Measurements from ENCODE around the gene MADD.

DNA sequence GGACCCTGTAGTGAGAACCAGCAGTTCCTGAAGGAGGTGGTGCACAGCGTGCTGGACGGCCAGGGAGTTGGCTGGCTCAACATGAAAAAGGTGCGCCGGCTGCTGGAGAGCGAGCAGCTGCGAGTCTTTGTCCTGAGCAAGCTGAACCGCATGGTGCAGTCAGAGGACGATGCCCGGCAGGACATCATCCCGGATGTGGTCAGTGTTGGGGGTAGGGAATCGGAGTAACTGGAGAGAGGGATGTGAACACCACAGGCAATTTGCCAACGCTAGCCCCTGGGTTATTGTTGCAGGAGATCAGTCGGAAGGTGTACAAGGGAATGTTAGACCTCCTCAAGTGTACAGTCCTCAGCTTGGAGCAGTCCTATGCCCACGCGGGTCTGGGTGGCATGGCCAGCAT lies 19.9 kb downstream of the MADD start:
- TF ChIP-seq, protein P1, sequence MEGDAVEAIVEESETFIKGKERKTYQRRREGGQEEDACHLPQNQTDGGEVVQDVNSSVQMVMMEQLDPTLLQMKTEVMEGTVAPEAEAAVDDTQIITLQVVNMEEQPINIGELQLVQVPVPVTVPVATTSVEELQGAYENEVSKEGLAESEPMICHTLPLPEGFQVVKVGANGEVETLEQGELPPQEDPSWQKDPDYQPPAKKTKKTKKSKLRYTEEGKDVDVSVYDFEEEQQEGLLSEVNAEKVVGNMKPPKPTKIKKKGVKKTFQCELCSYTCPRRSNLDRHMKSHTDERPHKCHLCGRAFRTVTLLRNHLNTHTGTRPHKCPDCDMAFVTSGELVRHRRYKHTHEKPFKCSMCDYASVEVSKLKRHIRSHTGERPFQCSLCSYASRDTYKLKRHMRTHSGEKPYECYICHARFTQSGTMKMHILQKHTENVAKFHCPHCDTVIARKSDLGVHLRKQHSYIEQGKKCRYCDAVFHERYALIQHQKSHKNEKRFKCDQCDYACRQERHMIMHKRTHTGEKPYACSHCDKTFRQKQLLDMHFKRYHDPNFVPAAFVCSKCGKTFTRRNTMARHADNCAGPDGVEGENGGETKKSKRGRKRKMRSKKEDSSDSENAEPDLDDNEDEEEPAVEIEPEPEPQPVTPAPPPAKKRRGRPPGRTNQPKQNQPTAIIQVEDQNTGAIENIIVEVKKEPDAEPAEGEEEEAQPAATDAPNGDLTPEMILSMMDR (IDR thresholded peaks at IDR 0.05), result no peak
- no peak for TF ChIP-seq POLR2A (IDR thresholded peaks at IDR 0.05)
- TF ChIP-seq POLR2AphosphoS5 (IDR thresholded peaks at IDR 0.05), result no peak
- TF ChIP-seq EP300 (IDR thresholded peaks at IDR 0.05), result no peak

Measured in stomach (tissue), 4 donors.